GM19025 (cell line): ENCODE results near the gene SIPA1L3.
A peak's percentile ranks its signal among the peaks of the same experiment; 100 is the strongest.

Experiments
- ATAC-seq: cut with Tn5 transposase; IDR thresholded peaks from one replicate; pipeline ENCODE4 v1.9.1; 2021; ENCODE audit warnings: mild to moderate bottlenecking, low read depth, moderate library complexity; ENCODE audit not compliant: unreplicated experiment

Gene SIPA1L3

GRCh38 chr19:38036707-38037611 is 130.0 kb downstream of the SIPA1L3 start:
- ATAC-seq: no peak

GRCh38 chr19:38039966-38040365 is 133.0 kb downstream of the SIPA1L3 start:
- ATAC-seq: no peak

- ATAC-seq: no peak
Observed at GRCh38 chr19:38042132-38042531, 135.1 kb downstream of the SIPA1L3 start.

GRCh38 chr19:38043649-38044144 is 136.7 kb downstream of the SIPA1L3 start:
- ATAC-seq: no peak

- ATAC-seq: no peak
Observed at GRCh38 chr19:38044267-38045111, 137.5 kb downstream of the SIPA1L3 start.

GRCh38 chr19:38045554-38046253 is 138.7 kb downstream of the SIPA1L3 start:
- no peak for ATAC-seq

GRCh38 chr19:38046254-38047048 is 139.4 kb downstream of the SIPA1L3 start:
- no peak for ATAC-seq

- ATAC-seq: no peak
Observed at GRCh38 chr19:38047049-38047438, 140.0 kb downstream of the SIPA1L3 start.

- ATAC-seq: no peak
Observed at GRCh38 chr19:38047641-38048040, 140.6 kb downstream of the SIPA1L3 start.

GRCh38 chr19:38049105-38049649 is 142.2 kb downstream of the SIPA1L3 start:
- ATAC-seq: peak; percentile 57

- ATAC-seq: no peak
Observed at GRCh38 chr19:38055010-38055409, 148.0 kb downstream of the SIPA1L3 start.

- ATAC-seq: no peak
Observed at GRCh38 chr19:38055655-38056521, 148.9 kb downstream of the SIPA1L3 start.

GRCh38 chr19:38056646-38057045 is 149.6 kb downstream of the SIPA1L3 start:
- ATAC-seq: no peak

- no peak for ATAC-seq
Observed at GRCh38 chr19:38057959-38058690, 151.1 kb downstream of the SIPA1L3 start.

- ATAC-seq: no peak
Observed at GRCh38 chr19:38059897-38060296, 152.9 kb downstream of the SIPA1L3 start.

GRCh38 chr19:38060331-38060730 is 153.3 kb downstream of the SIPA1L3 start:
- ATAC-seq: no peak

GRCh38 chr19:38061294-38061693 is 154.3 kb downstream of the SIPA1L3 start:
- ATAC-seq: no peak
